Measurements from ENCODE around the gene NR2C2. TPM values are rescaled to one million over a fixed set of nuclear protein-coding genes. Genes with fewer than 3 reads are reported as not detected.

The NR2C2 gene
- total and polyA plus RNA-seq, 2 of the 13 experiments (the other 11 are each of a cell fraction or from before 2014, with no cell fraction given): 7.8 to 11.8 TPM

DNA sequence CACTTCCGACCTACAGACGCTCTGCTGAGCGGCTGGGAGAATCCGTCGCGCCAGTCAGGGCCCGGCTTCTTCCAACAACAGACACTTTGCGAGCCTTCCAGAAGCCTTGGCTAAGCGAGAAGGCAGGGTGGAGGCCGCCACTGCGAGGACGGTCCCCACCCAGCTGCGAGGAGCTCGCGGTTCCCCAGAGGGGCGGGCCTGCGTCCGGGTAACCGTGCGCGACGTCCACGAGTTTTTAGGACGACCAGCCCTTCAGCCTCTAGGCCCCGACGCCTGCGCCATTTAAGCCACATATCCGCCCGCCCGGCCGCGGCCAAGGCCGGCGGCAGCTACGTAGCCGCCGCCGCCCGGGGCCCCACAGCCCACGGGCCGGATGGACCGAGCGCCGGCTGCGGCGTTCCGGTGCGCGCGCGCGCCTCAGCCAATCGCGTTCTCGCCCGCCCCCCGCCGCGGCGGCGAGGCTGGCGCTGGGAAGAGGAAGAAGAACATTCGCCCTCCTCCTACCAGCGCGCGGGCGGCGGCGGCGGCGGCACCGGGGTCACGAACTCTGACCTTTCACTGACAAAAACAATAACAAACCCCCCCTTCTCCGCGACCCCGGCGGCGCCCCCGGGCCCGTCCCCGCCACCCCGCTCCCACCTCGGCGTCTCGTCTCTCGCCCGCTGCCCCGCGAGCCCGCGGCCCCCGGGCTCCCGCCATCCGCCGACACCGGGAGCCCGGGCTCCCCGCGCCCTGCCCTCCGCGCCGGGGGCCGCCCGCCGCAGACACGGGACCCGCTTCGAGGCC, at the start of gene NR2C2 (continued):
- TF ChIP-seq, protein P1, sequence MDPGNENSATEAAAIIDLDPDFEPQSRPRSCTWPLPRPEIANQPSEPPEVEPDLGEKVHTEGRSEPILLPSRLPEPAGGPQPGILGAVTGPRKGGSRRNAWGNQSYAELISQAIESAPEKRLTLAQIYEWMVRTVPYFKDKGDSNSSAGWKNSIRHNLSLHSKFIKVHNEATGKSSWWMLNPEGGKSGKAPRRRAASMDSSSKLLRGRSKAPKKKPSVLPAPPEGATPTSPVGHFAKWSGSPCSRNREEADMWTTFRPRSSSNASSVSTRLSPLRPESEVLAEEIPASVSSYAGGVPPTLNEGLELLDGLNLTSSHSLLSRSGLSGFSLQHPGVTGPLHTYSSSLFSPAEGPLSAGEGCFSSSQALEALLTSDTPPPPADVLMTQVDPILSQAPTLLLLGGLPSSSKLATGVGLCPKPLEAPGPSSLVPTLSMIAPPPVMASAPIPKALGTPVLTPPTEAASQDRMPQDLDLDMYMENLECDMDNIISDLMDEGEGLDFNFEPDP (CRISPR knock-in tag; conservative IDR thresholded peaks at IDR 0.05): no peak
- 0 out of 2 replicates have a peak, but pooled peaks have one; percentile 22 for TF ChIP-seq ZNF431 (CRISPR knock-in tag; IDR thresholded peaks at IDR 0.05; ENCODE audit: borderline replicate concordance, low read depth)
- TF ChIP-seq KDM2A (CRISPR knock-in tag; IDR thresholded peaks at IDR 0.05; ENCODE audit: borderline replicate concordance, low read depth): peak; percentile 65; the same call in 1 of the 2 replicates
- no peak for TF ChIP-seq CHD4 (IDR thresholded peaks at IDR 0.05; ENCODE audit: borderline replicate concordance, low read length)
- TF ChIP-seq GPN1 (CRISPR knock-in tag; IDR thresholded peaks at IDR 0.05; ENCODE audit: borderline replicate concordance): no peak
- peak; percentile 13; the same call in 1 of the 2 replicates for TF ChIP-seq SPEN (CRISPR knock-in tag; IDR thresholded peaks at IDR 0.05; ENCODE audit: low read depth)
- 0 out of 2 replicates have a peak, but pooled peaks have one; percentile 58 for TF ChIP-seq CHCHD3 (CRISPR knock-in tag; IDR thresholded peaks at IDR 0.05)
- TF ChIP-seq, protein P2, sequence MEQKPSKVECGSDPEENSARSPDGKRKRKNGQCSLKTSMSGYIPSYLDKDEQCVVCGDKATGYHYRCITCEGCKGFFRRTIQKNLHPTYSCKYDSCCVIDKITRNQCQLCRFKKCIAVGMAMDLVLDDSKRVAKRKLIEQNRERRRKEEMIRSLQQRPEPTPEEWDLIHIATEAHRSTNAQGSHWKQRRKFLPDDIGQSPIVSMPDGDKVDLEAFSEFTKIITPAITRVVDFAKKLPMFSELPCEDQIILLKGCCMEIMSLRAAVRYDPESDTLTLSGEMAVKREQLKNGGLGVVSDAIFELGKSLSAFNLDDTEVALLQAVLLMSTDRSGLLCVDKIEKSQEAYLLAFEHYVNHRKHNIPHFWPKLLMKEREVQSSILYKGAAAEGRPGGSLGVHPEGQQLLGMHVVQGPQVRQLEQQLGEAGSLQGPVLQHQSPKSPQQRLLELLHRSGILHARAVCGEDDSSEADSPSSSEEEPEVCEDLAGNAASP (CRISPR knock-in tag; IDR thresholded peaks at IDR 0.05; ENCODE audit: borderline replicate concordance): no peak
- no peak for TF ChIP-seq NCOA2 (CRISPR knock-in tag; IDR thresholded peaks at IDR 0.05)
- TF ChIP-seq CENPX (CRISPR knock-in tag; IDR thresholded peaks at IDR 0.05): no peak
- no peak for TF ChIP-seq ZKSCAN8 (CRISPR knock-in tag; IDR thresholded peaks at IDR 0.05; ENCODE audit: borderline replicate concordance)
- peak; percentile 70; the same call in 1 of the 2 replicates for TF ChIP-seq KDM5B (CRISPR knock-in tag; IDR thresholded peaks at IDR 0.05; ENCODE audit: borderline replicate concordance)
- TF ChIP-seq FIP1L1 (IDR thresholded peaks at IDR 0.05; ENCODE audit: borderline replicate concordance, insufficient read depth, low read depth, low read length): no peak
- TF ChIP-seq, protein P3, sequence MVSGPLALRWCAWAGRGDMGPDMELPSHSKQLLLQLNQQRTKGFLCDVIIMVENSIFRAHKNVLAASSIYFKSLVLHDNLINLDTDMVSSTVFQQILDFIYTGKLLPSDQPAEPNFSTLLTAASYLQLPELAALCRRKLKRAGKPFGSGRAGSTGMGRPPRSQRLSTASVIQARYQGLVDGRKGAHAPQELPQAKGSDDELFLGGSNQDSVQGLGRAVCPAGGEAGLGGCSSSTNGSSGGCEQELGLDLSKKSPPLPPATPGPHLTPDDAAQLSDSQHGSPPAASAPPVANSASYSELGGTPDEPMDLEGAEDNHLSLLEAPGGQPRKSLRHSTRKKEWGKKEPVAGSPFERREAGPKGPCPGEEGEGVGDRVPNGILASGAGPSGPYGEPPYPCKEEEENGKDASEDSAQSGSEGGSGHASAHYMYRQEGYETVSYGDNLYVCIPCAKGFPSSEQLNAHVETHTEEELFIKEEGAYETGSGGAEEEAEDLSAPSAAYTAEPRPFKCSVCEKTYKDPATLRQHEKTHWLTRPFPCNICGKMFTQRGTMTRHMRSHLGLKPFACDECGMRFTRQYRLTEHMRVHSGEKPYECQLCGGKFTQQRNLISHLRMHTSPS (CRISPR knock-in tag; IDR thresholded peaks at IDR 0.05; ENCODE audit: low read depth): no peak
- no peak for TF ChIP-seq ZNF674 (CRISPR knock-in tag; IDR thresholded peaks at IDR 0.05; ENCODE audit: low read depth)
- TF ChIP-seq HDAC6 (IDR thresholded peaks at IDR 0.05; ENCODE audit: low read depth, low read length): no peak
- TF ChIP-seq, protein P4, sequence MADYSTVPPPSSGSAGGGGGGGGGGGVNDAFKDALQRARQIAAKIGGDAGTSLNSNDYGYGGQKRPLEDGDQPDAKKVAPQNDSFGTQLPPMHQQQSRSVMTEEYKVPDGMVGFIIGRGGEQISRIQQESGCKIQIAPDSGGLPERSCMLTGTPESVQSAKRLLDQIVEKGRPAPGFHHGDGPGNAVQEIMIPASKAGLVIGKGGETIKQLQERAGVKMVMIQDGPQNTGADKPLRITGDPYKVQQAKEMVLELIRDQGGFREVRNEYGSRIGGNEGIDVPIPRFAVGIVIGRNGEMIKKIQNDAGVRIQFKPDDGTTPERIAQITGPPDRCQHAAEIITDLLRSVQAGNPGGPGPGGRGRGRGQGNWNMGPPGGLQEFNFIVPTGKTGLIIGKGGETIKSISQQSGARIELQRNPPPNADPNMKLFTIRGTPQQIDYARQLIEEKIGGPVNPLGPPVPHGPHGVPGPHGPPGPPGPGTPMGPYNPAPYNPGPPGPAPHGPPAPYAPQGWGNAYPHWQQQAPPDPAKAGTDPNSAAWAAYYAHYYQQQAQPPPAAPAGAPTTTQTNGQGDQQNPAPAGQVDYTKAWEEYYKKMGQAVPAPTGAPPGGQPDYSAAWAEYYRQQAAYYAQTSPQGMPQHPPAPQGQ (CRISPR knock-in tag; IDR thresholded peaks at IDR 0.05; ENCODE audit: borderline replicate concordance): no peak
- TF ChIP-seq SIX4 (CRISPR knock-in tag; IDR thresholded peaks at IDR 0.05): no peak
- TF ChIP-seq, protein P5, sequence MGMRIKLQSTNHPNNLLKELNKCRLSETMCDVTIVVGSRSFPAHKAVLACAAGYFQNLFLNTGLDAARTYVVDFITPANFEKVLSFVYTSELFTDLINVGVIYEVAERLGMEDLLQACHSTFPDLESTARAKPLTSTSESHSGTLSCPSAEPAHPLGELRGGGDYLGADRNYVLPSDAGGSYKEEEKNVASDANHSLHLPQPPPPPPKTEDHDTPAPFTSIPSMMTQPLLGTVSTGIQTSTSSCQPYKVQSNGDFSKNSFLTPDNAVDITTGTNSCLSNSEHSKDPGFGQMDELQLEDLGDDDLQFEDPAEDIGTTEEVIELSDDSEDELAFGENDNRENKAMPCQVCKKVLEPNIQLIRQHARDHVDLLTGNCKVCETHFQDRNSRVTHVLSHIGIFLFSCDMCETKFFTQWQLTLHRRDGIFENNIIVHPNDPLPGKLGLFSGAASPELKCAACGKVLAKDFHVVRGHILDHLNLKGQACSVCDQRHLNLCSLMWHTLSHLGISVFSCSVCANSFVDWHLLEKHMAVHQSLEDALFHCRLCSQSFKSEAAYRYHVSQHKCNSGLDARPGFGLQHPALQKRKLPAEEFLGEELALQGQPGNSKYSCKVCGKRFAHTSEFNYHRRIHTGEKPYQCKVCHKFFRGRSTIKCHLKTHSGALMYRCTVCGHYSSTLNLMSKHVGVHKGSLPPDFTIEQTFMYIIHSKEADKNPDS (CRISPR knock-in tag; IDR thresholded peaks at IDR 0.05): no peak
- TF ChIP-seq ATRX (CRISPR knock-in tag; IDR thresholded peaks at IDR 0.05; ENCODE audit: borderline replicate concordance): no peak
